Retinal pigment epithelial cell (primary cell): ENCODE data around the gene CXCL11.
"Not testable (repeated sequence)": the region's sequence is repeated elsewhere in the genome, so short reads cannot be mapped to it uniquely, and the experiment has no call there.

Experiments used
- DNase-seq: peaks from one replicate; pipeline ENCODE4 v3.0.0-alpha.2; 2010; ENCODE audit warnings: low read depth
- H3K4me3 ChIP-seq: 2 replicates; pipeline ENCODE4 v1.5.1; 2011; ENCODE audit warnings: mild to moderate bottlenecking, low read length, control low read depth, moderate library complexity
- CTCF ChIP-seq: conservative IDR thresholded peaks from 2 replicates; pipeline ENCODE4 v1.5.1; 2011; ENCODE audit warnings: low read depth, low read length, control low read depth, inconsistent platforms

Gene CXCL11

GRCh38 chr4:76058888-76059426 is 23.1 kb upstream of the CXCL11 start:
- H3K4me3 ChIP-seq: no peak overlapping the region
- no peak for TF ChIP-seq CTCF
- DNase-seq: no peak

- no peak overlapping the region for H3K4me3 ChIP-seq
- no peak for DNase-seq
- TF ChIP-seq CTCF: no peak
These were observed 22.4 kb upstream of the CXCL11 start for GRCh38 chr4:76058302-76058701.

- H3K4me3 ChIP-seq: no peak overlapping the region
- no peak for DNase-seq
- TF ChIP-seq CTCF: no peak
These were observed 19.6 kb upstream of the CXCL11 start for GRCh38 chr4:76055421-76055820.

- no peak overlapping the region for H3K4me3 ChIP-seq
- DNase-seq: no peak
- no peak for TF ChIP-seq CTCF
These were observed 19.1 kb upstream of the CXCL11 start for GRCh38 chr4:76055016-76055415.

GRCh38 chr4:76053730-76054129 is 17.9 kb upstream of the CXCL11 start:
- H3K4me3 ChIP-seq: no peak overlapping the region
- no peak for DNase-seq
- no peak for TF ChIP-seq CTCF

GRCh38 chr4:76050560-76051050 is 14.7 kb upstream of the CXCL11 start:
- DNase-seq, H3K4me3 ChIP-seq: not testable (repeated sequence)

- not testable (repeated sequence) for DNase-seq, H3K4me3 ChIP-seq
These were observed 14.1 kb upstream of the CXCL11 start for GRCh38 chr4:76049860-76050416.

GRCh38 chr4:76044686-76045085 is 8.8 kb upstream of the CXCL11 start:
- not testable (repeated sequence) for DNase-seq, H3K4me3 ChIP-seq

GRCh38 chr4:76043306-76043705 is 7.4 kb upstream of the CXCL11 start:
- not testable (repeated sequence) for H3K4me3 ChIP-seq, DNase-seq

GRCh38 chr4:76042241-76042998 is 6.5 kb upstream of the CXCL11 start:
- DNase-seq, H3K4me3 ChIP-seq: not testable (repeated sequence)
